Lower leg skin (tissue), 3 donors: ENCODE results near the gene TYRO3.

Experiments
- POLR2A ChIP-seq, 2 donors: fragments of 450-650 bp; IDR thresholded peaks; one replicate each; pipeline ENCODE4 v1.6.1; 2016 to 2017; ENCODE audit warnings: antibody characterized with exemption in 2 of 2, mild to moderate bottlenecking in 1 of 2, moderate library complexity in 1 of 2
- TF ChIP-seq, protein P1 (sequence below), 3 donors: fragments of 450-650 bp; IDR thresholded peaks; one replicate each; pipeline ENCODE4 v1.5.1; 2016; ENCODE audit warnings: antibody characterized with exemption in 3 of 3, mild to moderate bottlenecking in 3 of 3, moderate library complexity in 2 of 3

- TF ChIP-seq, protein P1, sequence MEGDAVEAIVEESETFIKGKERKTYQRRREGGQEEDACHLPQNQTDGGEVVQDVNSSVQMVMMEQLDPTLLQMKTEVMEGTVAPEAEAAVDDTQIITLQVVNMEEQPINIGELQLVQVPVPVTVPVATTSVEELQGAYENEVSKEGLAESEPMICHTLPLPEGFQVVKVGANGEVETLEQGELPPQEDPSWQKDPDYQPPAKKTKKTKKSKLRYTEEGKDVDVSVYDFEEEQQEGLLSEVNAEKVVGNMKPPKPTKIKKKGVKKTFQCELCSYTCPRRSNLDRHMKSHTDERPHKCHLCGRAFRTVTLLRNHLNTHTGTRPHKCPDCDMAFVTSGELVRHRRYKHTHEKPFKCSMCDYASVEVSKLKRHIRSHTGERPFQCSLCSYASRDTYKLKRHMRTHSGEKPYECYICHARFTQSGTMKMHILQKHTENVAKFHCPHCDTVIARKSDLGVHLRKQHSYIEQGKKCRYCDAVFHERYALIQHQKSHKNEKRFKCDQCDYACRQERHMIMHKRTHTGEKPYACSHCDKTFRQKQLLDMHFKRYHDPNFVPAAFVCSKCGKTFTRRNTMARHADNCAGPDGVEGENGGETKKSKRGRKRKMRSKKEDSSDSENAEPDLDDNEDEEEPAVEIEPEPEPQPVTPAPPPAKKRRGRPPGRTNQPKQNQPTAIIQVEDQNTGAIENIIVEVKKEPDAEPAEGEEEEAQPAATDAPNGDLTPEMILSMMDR (IDR thresholded peaks at IDR 0.05) = peak in 1 of 3 donors; percentile 17
- no peak for TF ChIP-seq POLR2A (IDR thresholded peaks at IDR 0.05)
Measured at GRCh38 chr15:41603941-41604911, 45.2 kb downstream of the TYRO3 start.
